H1 (cell line): Measurements from ENCODE around the gene TMCC1. TPM values are rescaled to one million over a fixed set of nuclear protein-coding genes. Genes with fewer than 3 reads are reported as not detected.

Source experiments
- NRF1 ChIP-seq: IDR thresholded peaks from 2 replicates; pipeline ENCODE4 v1.6.1; 2011; ENCODE audit warnings: mild to moderate bottlenecking, low read depth, low read length, improper control_type of control experiment
- polyA plus RNA-seq, 7 experiments: library from polyadenylated mRNA; depleted of rRNA in 3 of 7; stranded (reverse) in 5 of 7; unstranded in 2 of 7; fragments of >200 nt in 5 of 7; fragments of 200-250 nt in 2 of 7; gene quantifications; 1 replicate in 5 of 7; 2 replicates in 1 of 7; 4 replicates in 1 of 7; pipeline versions ENCODE4 v1.2.1 to v1.2.3, GENCODE V29; 2011 to 2013; ENCODE audit warnings: missing spikeins in 2 of 7, mixed read lengths in 2 of 7
- total RNA-seq: library from RNA; stranded (reverse); fragmentation: NEBNext Ultra II Directional; extraction: Animal tissue kit (Norgen Biotek cat#: 25700); gene quantifications from 2 replicates; pipeline ENCODE4 v1.2.1, GENCODE V29; 2021
- TF ChIP-seq, protein P1 (sequence below): fragments of 300-600 bp; sonication (generic); IDR thresholded peaks from 2 replicates; pipeline ENCODE4 v1.7.1; 2012; ENCODE audit warnings: low read length, moderate library complexity, mild to moderate bottlenecking, inconsistent platforms; ENCODE audit not compliant: insufficient replicate concordance

Gene TMCC1
- total and polyA plus RNA-seq, 2 of the 8 experiments (the other 6 are each of a cell fraction or from before 2014, with no cell fraction given), result 10.4 to 27.1 TPM

DNA sequence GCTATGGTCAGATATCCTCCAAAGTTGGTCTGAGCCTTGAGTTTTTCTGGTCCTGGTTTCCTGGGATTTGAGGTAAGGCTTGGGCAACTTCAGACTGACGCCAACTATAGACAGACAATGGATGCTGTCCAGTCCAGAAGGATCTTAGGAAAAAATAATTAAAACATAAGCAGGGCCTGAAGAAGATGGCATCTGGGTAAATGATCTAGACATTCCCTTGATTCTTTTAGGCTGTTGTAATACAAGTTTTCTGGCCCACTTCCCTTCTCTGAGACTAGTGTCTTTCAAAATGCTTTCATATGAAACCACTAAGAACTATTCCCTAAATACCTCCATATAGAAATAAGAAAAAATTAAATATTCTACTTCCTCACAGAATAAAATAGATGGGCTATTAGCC, 239.4 kb downstream of the TMCC1 start (continued):
- TF ChIP-seq, protein P1, sequence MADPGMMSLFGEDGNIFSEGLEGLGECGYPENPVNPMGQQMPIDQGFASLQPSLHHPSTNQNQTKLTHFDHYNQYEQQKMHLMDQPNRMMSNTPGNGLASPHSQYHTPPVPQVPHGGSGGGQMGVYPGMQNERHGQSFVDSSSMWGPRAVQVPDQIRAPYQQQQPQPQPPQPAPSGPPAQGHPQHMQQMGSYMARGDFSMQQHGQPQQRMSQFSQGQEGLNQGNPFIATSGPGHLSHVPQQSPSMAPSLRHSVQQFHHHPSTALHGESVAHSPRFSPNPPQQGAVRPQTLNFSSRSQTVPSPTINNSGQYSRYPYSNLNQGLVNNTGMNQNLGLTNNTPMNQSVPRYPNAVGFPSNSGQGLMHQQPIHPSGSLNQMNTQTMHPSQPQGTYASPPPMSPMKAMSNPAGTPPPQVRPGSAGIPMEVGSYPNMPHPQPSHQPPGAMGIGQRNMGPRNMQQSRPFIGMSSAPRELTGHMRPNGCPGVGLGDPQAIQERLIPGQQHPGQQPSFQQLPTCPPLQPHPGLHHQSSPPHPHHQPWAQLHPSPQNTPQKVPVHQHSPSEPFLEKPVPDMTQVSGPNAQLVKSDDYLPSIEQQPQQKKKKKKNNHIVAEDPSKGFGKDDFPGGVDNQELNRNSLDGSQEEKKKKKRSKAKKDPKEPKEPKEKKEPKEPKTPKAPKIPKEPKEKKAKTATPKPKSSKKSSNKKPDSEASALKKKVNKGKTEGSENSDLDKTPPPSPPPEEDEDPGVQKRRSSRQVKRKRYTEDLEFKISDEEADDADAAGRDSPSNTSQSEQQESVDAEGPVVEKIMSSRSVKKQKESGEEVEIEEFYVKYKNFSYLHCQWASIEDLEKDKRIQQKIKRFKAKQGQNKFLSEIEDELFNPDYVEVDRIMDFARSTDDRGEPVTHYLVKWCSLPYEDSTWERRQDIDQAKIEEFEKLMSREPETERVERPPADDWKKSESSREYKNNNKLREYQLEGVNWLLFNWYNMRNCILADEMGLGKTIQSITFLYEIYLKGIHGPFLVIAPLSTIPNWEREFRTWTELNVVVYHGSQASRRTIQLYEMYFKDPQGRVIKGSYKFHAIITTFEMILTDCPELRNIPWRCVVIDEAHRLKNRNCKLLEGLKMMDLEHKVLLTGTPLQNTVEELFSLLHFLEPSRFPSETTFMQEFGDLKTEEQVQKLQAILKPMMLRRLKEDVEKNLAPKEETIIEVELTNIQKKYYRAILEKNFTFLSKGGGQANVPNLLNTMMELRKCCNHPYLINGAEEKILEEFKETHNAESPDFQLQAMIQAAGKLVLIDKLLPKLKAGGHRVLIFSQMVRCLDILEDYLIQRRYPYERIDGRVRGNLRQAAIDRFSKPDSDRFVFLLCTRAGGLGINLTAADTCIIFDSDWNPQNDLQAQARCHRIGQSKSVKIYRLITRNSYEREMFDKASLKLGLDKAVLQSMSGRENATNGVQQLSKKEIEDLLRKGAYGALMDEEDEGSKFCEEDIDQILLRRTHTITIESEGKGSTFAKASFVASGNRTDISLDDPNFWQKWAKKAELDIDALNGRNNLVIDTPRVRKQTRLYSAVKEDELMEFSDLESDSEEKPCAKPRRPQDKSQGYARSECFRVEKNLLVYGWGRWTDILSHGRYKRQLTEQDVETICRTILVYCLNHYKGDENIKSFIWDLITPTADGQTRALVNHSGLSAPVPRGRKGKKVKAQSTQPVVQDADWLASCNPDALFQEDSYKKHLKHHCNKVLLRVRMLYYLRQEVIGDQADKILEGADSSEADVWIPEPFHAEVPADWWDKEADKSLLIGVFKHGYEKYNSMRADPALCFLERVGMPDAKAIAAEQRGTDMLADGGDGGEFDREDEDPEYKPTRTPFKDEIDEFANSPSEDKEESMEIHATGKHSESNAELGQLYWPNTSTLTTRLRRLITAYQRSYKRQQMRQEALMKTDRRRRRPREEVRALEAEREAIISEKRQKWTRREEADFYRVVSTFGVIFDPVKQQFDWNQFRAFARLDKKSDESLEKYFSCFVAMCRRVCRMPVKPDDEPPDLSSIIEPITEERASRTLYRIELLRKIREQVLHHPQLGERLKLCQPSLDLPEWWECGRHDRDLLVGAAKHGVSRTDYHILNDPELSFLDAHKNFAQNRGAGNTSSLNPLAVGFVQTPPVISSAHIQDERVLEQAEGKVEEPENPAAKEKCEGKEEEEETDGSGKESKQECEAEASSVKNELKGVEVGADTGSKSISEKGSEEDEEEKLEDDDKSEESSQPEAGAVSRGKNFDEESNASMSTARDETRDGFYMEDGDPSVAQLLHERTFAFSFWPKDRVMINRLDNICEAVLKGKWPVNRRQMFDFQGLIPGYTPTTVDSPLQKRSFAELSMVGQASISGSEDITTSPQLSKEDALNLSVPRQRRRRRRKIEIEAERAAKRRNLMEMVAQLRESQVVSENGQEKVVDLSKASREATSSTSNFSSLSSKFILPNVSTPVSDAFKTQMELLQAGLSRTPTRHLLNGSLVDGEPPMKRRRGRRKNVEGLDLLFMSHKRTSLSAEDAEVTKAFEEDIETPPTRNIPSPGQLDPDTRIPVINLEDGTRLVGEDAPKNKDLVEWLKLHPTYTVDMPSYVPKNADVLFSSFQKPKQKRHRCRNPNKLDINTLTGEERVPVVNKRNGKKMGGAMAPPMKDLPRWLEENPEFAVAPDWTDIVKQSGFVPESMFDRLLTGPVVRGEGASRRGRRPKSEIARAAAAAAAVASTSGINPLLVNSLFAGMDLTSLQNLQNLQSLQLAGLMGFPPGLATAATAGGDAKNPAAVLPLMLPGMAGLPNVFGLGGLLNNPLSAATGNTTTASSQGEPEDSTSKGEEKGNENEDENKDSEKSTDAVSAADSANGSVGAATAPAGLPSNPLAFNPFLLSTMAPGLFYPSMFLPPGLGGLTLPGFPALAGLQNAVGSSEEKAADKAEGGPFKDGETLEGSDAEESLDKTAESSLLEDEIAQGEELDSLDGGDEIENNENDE, result no peak
- TF ChIP-seq NRF1, result no peak
